Limb (tissue), 2 donors: Measurements from ENCODE around the gene CLIP4.

ENCODE experiments used
- DNase-seq, 2 donors: peaks; one replicate each; pipeline ENCODE4 v3.0.0-alpha.2; 2016; ENCODE audit errors: extremely low spot score in 2 of 2

The CLIP4 gene

GRCh38 chr2:29184531-29184930 lies 69.3 kb downstream of the CLIP4 start:
- DNase-seq: no peak

GRCh38 chr2:29186817-29187216 lies 71.6 kb downstream of the CLIP4 start:
- no peak for DNase-seq

- DNase-seq: no peak
Measured at GRCh38 chr2:29187926-29188325, 72.7 kb downstream of the CLIP4 start.

GRCh38 chr2:29189052-29189451 lies 73.8 kb downstream of the CLIP4 start:
- DNase-seq: no peak

GRCh38 chr2:29191817-29192216 lies 76.6 kb downstream of the CLIP4 start:
- no peak for DNase-seq

GRCh38 chr2:29192526-29192925 lies 77.3 kb downstream of the CLIP4 start:
- DNase-seq: no peak

- no peak for DNase-seq
Measured at GRCh38 chr2:29193111-29193510, 77.9 kb downstream of the CLIP4 start.

GRCh38 chr2:29193681-29194080 lies 78.5 kb downstream of the CLIP4 start:
- no peak for DNase-seq

- DNase-seq: no peak
Measured at GRCh38 chr2:29195796-29196195, 80.6 kb downstream of the CLIP4 start.

GRCh38 chr2:29196792-29197788 lies 81.9 kb downstream of the CLIP4 start:
- peak; percentile 57 to 76 for DNase-seq

- DNase-seq: no peak
Measured at GRCh38 chr2:29201979-29202378, 86.8 kb downstream of the CLIP4 start.

GRCh38 chr2:29202819-29203495 lies 87.7 kb downstream of the CLIP4 start:
- DNase-seq: no peak

- DNase-seq: no peak
Measured at GRCh38 chr2:29206941-29207340, 91.7 kb downstream of the CLIP4 start.

- DNase-seq: no peak
Measured at GRCh38 chr2:29207352-29208148, 92.3 kb downstream of the CLIP4 start.

- no peak for DNase-seq
Measured at GRCh38 chr2:29209551-29209950, 94.3 kb downstream of the CLIP4 start.

- no peak for DNase-seq
Measured at GRCh38 chr2:29212009-29212408, 96.8 kb downstream of the CLIP4 start.

- no peak for DNase-seq
Measured at GRCh38 chr2:29213888-29214291, 98.7 kb downstream of the CLIP4 start.

- no peak for DNase-seq
Measured at GRCh38 chr2:29215073-29215472, 99.9 kb downstream of the CLIP4 start.

GRCh38 chr2:29215739-29216608 lies 100.8 kb downstream of the CLIP4 start:
- no peak for DNase-seq

GRCh38 chr2:29216609-29216909 lies 101.3 kb downstream of the CLIP4 start:
- no peak for DNase-seq

GRCh38 chr2:29218071-29218470 lies 102.9 kb downstream of the CLIP4 start:
- DNase-seq: peak in 1 of 2 donors; percentile 6
